Measurements from ENCODE around the gene PPP6R2.

The PPP6R2 gene

GRCh38 chr22:50444663-50445062, 101.5 kb downstream of the PPP6R2 start:
- TF ChIP-seq CTCF (IDR thresholded peaks at IDR 0.05; ENCODE audit: control extremely low read depth, extremely low read depth, low read depth, missing control alignments): no peak
- POLR2A ChIA-PET: no interaction called here
- CTCF ChIA-PET: no interaction called here
- no peak for DNase-seq (ENCODE audit: extremely low spot score)

- TF ChIP-seq CTCF (IDR thresholded peaks at IDR 0.05; ENCODE audit: control extremely low read depth, extremely low read depth, low read depth, missing control alignments): no peak
- ChIA-PET POLR2A (no interaction called here), CTCF (no interaction called here)
- DNase-seq (ENCODE audit: extremely low spot score): no peak
Observed at GRCh38 chr22:50445071-50445879, 102.1 kb downstream of the PPP6R2 start.

- POLR2A ChIA-PET: no interaction called here
- no peak for DNase-seq (ENCODE audit: extremely low spot score)
- CTCF ChIA-PET: no interaction called here
- TF ChIP-seq CTCF (IDR thresholded peaks at IDR 0.05; ENCODE audit: control extremely low read depth, extremely low read depth, low read depth, missing control alignments): no peak
Observed at GRCh38 chr22:50445880-50446707, 103.0 kb downstream of the PPP6R2 start.

- no peak for DNase-seq (ENCODE audit: extremely low spot score)
- CTCF ChIA-PET: no interaction called here
- TF ChIP-seq CTCF (IDR thresholded peaks at IDR 0.05; ENCODE audit: control extremely low read depth, extremely low read depth, low read depth, missing control alignments): no peak
- POLR2A ChIA-PET: no interaction called here
Observed at GRCh38 chr22:50446708-50447575, 103.8 kb downstream of the PPP6R2 start.

GRCh38 chr22:50447576-50448551, 104.7 kb downstream of the PPP6R2 start:
- no peak for DNase-seq (ENCODE audit: extremely low spot score)
- POLR2A ChIA-PET: no interaction called here
- CTCF ChIA-PET: no interaction called here
- TF ChIP-seq CTCF (IDR thresholded peaks at IDR 0.05; ENCODE audit: control extremely low read depth, extremely low read depth, low read depth, missing control alignments): no peak

All from GM10248 (cell line).